IMR-90 (cell line): ENCODE data around the gene EVPL. TPM values are rescaled to one million over a fixed set of nuclear protein-coding genes. Genes with fewer than 3 reads are reported as not detected.

Experiments used
- ATAC-seq: fragments of 200-7000 bp; cut with Tn5 transposase; 2 replicates; pipeline ENCODE4 v1.9.1; 2020; ENCODE audit warnings: low read depth, mild to moderate bottlenecking, moderate library complexity
- BruUV-seq: library from RNA; stranded (reverse); fragments of 400-500 nt; replicated peaks from 2 replicates; lab custom pipeline; 2021; lab: Mats Ljungman, UMichigan
- CTCF ChIA-PET: fragments of 300-600 bp; formaldehyde crosslinking; extraction: SDS; loops from one replicate; lab custom pipeline; 2021; ENCODE audit warnings: antibody characterized with exemption; lab: Yijun Ruan, JAX
- POLR2A ChIA-PET: fragments of 300-600 bp; sonication (Branson Sonifier 250); formaldehyde crosslinking; loops from one replicate; lab custom pipeline; 2022; ENCODE audit warnings: antibody characterized with exemption; ENCODE audit not compliant: unreplicated experiment; lab: Charles Lee
- DNase-seq: peaks from one replicate; pipeline ENCODE4 v3.0.0; 2013
- H2AFZ ChIP-seq: replicated peaks from 2 replicates; pipeline ENCODE3; 2013; ENCODE audit warnings: low read length, mild to moderate bottlenecking; ENCODE audit not compliant: poor library complexity
- H2AK5ac ChIP-seq: 2 replicates; pipeline ENCODE4 v1.6.1; 2013; ENCODE audit warnings: low read depth, low read length, inconsistent platforms
- H2AK9ac ChIP-seq: replicated peaks from 2 replicates; pipeline ENCODE3; 2013; ENCODE audit warnings: mild to moderate bottlenecking, low read depth, low read length, moderate library complexity; ENCODE audit not compliant: poor library complexity
- H2BK120ac ChIP-seq: 2 replicates; pipeline ENCODE4 v1.6.1; 2013; ENCODE audit warnings: low read depth, low read length, inconsistent platforms
- H2BK15ac ChIP-seq: 3 replicates; pipeline ENCODE4 v1.6.1; 2013; ENCODE audit warnings: low read depth, low read length, inconsistent platforms
- H2BK20ac ChIP-seq: 2 replicates; pipeline ENCODE4 v1.6.1; 2013; ENCODE audit warnings: low read depth, mild to moderate bottlenecking, inconsistent platforms, low read length, moderate library complexity
- H2BK5ac ChIP-seq: 2 replicates; pipeline ENCODE4 v1.6.1; 2013; ENCODE audit warnings: mild to moderate bottlenecking, low read depth, low read length, inconsistent platforms; ENCODE audit not compliant: poor library complexity, severe bottlenecking
- H3K14ac ChIP-seq: replicated peaks from 2 replicates; pipeline ENCODE4 v1.6.1; 2013; ENCODE audit warnings: low read depth, low read length, inconsistent platforms
- H3K18ac ChIP-seq: 2 replicates; pipeline ENCODE4 v1.6.1; 2013; ENCODE audit warnings: low read depth, low read length, control low read depth
- H3K23ac ChIP-seq: 2 replicates; pipeline ENCODE4 v1.6.1; 2013; ENCODE audit warnings: low read depth, low read length, inconsistent platforms
- H3K27ac ChIP-seq: 2 replicates; pipeline ENCODE4 v1.5.1; 2013; ENCODE audit warnings: mild to moderate bottlenecking, control low read depth, low read length; ENCODE audit not compliant: insufficient read depth
- H3K27me3 ChIP-seq: 2 replicates; pipeline ENCODE4 v1.6.1; 2013; ENCODE audit warnings: low read length; ENCODE audit not compliant: control insufficient read depth, insufficient read depth
- H3K36me3 ChIP-seq: 2 replicates; pipeline ENCODE4 v1.6.1; 2013; ENCODE audit warnings: low read length, mixed read lengths; ENCODE audit not compliant: control insufficient read depth, insufficient read depth
- H3K4ac ChIP-seq: 2 replicates; pipeline ENCODE4 v1.6.1; 2013; ENCODE audit warnings: low read depth, low read length, inconsistent platforms
- H3K4me1 ChIP-seq: 2 replicates; pipeline ENCODE4 v1.6.1; 2013; ENCODE audit warnings: low read length, mixed read lengths; ENCODE audit not compliant: control insufficient read depth, insufficient read depth
- H3K4me2 ChIP-seq: 2 replicates; pipeline ENCODE4 v1.6.1; 2013; ENCODE audit warnings: low read depth, mild to moderate bottlenecking, control low read depth, low read length, moderate library complexity
- H3K4me3 ChIP-seq: 2 replicates; pipeline ENCODE4 v1.5.1; 2013; ENCODE audit warnings: low read depth, mild to moderate bottlenecking, control low read depth, low read length, moderate library complexity; ENCODE audit not compliant: insufficient read depth
- H3K56ac ChIP-seq: 2 replicates; pipeline ENCODE4 v1.6.1; 2013; ENCODE audit warnings: low read length, inconsistent platforms; ENCODE audit not compliant: insufficient read depth; ENCODE audit errors: extremely low read depth
- H3K79me1 ChIP-seq, 2 experiments: 2 replicates each; pipeline ENCODE4 v1.6.1; 2013; ENCODE audit warnings: low read length in 2 of 2, inconsistent platforms in 1 of 2, low read depth in 1 of 2
- H3K9ac ChIP-seq: 2 replicates; pipeline ENCODE4 v1.6.1; 2013; ENCODE audit warnings: low read depth, low read length, control low read depth
- H3K9me1 ChIP-seq: 2 replicates; pipeline ENCODE4 v1.6.1; 2013; ENCODE audit warnings: low read length, inconsistent platforms; ENCODE audit not compliant: insufficient read depth
- H3K9me3 ChIP-seq: 2 replicates; pipeline ENCODE4 v1.6.1; 2013; ENCODE audit warnings: low read length; ENCODE audit not compliant: control insufficient read depth, insufficient read depth
- H4K20me1 ChIP-seq: 2 replicates; pipeline ENCODE4 v1.6.1; 2013; ENCODE audit warnings: low read length, inconsistent platforms; ENCODE audit not compliant: insufficient read depth
- H4K5ac ChIP-seq: 2 replicates; pipeline ENCODE4 v1.6.1; 2013; ENCODE audit warnings: mild to moderate bottlenecking, low read depth, low read length, control low read depth
- H4K8ac ChIP-seq, 2 experiments: 2 replicates each; pipeline ENCODE4 v1.6.1; 2013; ENCODE audit warnings: low read depth in 2 of 2, low read length in 2 of 2, control low read depth in 1 of 2, inconsistent platforms in 1 of 2
- H4K91ac ChIP-seq: 2 replicates; pipeline ENCODE4 v1.6.1; 2013; ENCODE audit warnings: low read depth, low read length, inconsistent platforms; ENCODE audit not compliant: insufficient read depth
- CEBPB ChIP-seq: IDR thresholded peaks from 2 replicates; pipeline ENCODE4 v1.6.1; 2012; ENCODE audit warnings: low read depth, low read length, improper control_type of control experiment
- FOS ChIP-seq: fragments of 150-350 bp; IDR thresholded peaks from 2 replicates; pipeline ENCODE4 v1.6.1; 2016; ENCODE audit warnings: low read depth, low read length
- MAFK ChIP-seq: IDR thresholded peaks from 2 replicates; pipeline ENCODE4 v1.6.1; 2012; ENCODE audit warnings: low read depth, low read length, improper control_type of control experiment
- MXI1 ChIP-seq: IDR thresholded peaks from 2 replicates; pipeline ENCODE4 v1.6.1; 2012; ENCODE audit warnings: low read depth, mild to moderate bottlenecking, low read length, moderate library complexity, borderline replicate concordance
- NFE2L2 ChIP-seq: fragments of 150-350 bp; IDR thresholded peaks from 2 replicates; pipeline ENCODE4 v1.6.1; 2016; ENCODE audit warnings: low read depth, mild to moderate bottlenecking, low read length
- POLR2A ChIP-seq: IDR thresholded peaks from 2 replicates; pipeline ENCODE4 v1.6.1; 2012; ENCODE audit warnings: mild to moderate bottlenecking, low read depth, low read length
- RAD21 ChIP-seq: IDR thresholded peaks from 2 replicates; pipeline ENCODE4 v1.6.1; 2012; ENCODE audit warnings: low read length, improper control_type of control experiment
- RCOR1 ChIP-seq: IDR thresholded peaks from 2 replicates; pipeline ENCODE4 v1.6.1; 2012; ENCODE audit warnings: mild to moderate bottlenecking, low read length, improper control_type of control experiment; ENCODE audit not compliant: insufficient replicate concordance
- SMC3 ChIP-seq: fragments of 150-350 bp; IDR thresholded peaks from 2 replicates; pipeline ENCODE4 v1.6.1; 2016; ENCODE audit warnings: low read depth, mild to moderate bottlenecking, antibody characterized with exemption, low read length, moderate library complexity
- whole genome bisulfite sequencing, 2 experiments: methylation state at CpG; one replicate each; pipeline versions ENCODE4 v1.1.5 to v1.1.7; 2013; ENCODE audit warnings: missing lambda C conversion rate in 2 of 2; ENCODE audit not compliant: insufficient read length in 1 of 2; ENCODE audit errors: extremely low coverage in 2 of 2; 5-methylcytosine and 5-hydroxymethylcytosine counted together
- dilution Hi-C: fragments of 300-500 bp; cut with HindIII; formaldehyde crosslinking; loops from one replicate; pipeline ENCODE4 v1.14.3; 2018; ENCODE audit warnings: low sequenced_read_pairs; ENCODE audit not compliant: unreplicated experiment
- in situ Hi-C: fragments of 300-500 bp; cut with MboI; formaldehyde crosslinking; loops from 3 replicates; pipeline ENCODE4 v1.14.3; 2019; ENCODE audit warnings: low sequenced_read_pairs, inconsistent platforms, mixed read lengths
- intact Hi-C: fragments of 100-400 bp; cut with micrococcal nuclease; formaldehyde crosslinking; loops from 2 replicates; pipeline ENCODE4 v1.10.0; 2022
- polyA plus RNA-seq, 3 experiments: library from polyadenylated mRNA; depleted of rRNA; stranded (reverse); fragments of >200 nt; gene quantifications; 2 replicates each; pipeline ENCODE4 v1.2.3, GENCODE V29; 2012; ENCODE audit warnings: low replicate concordance in 1 of 3
- total RNA-seq: library from RNA; depleted of rRNA; stranded (reverse); fragments of >200 nt; gene quantifications from 2 replicates; pipeline ENCODE4 v1.2.3, GENCODE V29; 2012
- TF ChIP-seq, protein P1 (sequence below): fragments of 150-350 bp; IDR thresholded peaks from 2 replicates; pipeline ENCODE4 v1.6.1; 2016; ENCODE audit warnings: low read depth, mild to moderate bottlenecking, low read length, moderate library complexity, borderline replicate concordance

EVPL gene
- total and polyA plus RNA-seq, 2 of the 4 experiments (the other 2 are of a cell fraction) = not detected

GRCh38 chr17:75978938-75979704 lies 48.0 kb downstream of the EVPL start, which contains the start of the genes ACOX1 and TEN1 (continued):
- TF ChIP-seq FOS (no peak), CEBPB (peak; percentile 28; the same call in 1 of the 2 replicates), MAFK (no peak)

GRCh38 chr17:75976175-75976848 lies 50.8 kb downstream of the EVPL start:
- Histone ChIP-seq H2AK5ac (no peak overlapping the region), H3K56ac (no peak overlapping the region), H4K5ac (no peak overlapping the region), H2BK15ac (no peak overlapping the region), H3K4me2 (peak overlapping the region; percentile 74), H3K79me1 (peaks cover 22 to 67% of the 10 kb centered on the region in 2 experiments), H4K91ac (no peak overlapping the region), H2BK5ac (no peak overlapping the region), H2BK20ac (no peak overlapping the region), H3K23ac (0 out of 2 replicates have a peak overlapping the region, but pooled peaks have one; percentile 52), H3K4me1 (peaks cover 3% of the 10 kb centered on the region; the same call in 1 of the 2 replicates), H2AFZ (no peak overlapping the region), H3K4me3 (no peak overlapping the region), H3K27ac (no peak overlapping the region), H4K8ac (no peak overlapping the region), H3K18ac (no peak overlapping the region), H2AK9ac (no peak overlapping the region), H3K36me3 (peaks cover 4% of the 10 kb centered on the region; the same call in 1 of the 2 replicates), H3K27me3 (no peaks in the 10 kb centered on the region), H3K4ac (no peak overlapping the region), H2BK120ac (no peak overlapping the region), H3K9ac (no peak overlapping the region), H3K14ac (peak overlapping the region; percentile 50; the same call in 1 of the 2 replicates), H4K20me1 (0 out of 2 replicates have a peak, but pooled peaks cover 3% of the 10 kb centered on the region), H3K9me3 (no peaks in the 10 kb centered on the region), H3K9me1 (peaks cover 2% of the 10 kb centered on the region)
- no peak for ATAC-seq
- TF ChIP-seq RAD21 = no peak
- TF ChIP-seq MXI1 = no peak
- no peak for TF ChIP-seq FOS
- TF ChIP-seq POLR2A = no peak
- TF ChIP-seq MAFK = no peak
- no peak for TF ChIP-seq SMC3
- TF ChIP-seq NFE2L2 = no peak
- no peak; the same call in 1 of the 2 replicates for TF ChIP-seq CEBPB
- no peak for TF ChIP-seq RCOR1
- TF ChIP-seq, protein P1, sequence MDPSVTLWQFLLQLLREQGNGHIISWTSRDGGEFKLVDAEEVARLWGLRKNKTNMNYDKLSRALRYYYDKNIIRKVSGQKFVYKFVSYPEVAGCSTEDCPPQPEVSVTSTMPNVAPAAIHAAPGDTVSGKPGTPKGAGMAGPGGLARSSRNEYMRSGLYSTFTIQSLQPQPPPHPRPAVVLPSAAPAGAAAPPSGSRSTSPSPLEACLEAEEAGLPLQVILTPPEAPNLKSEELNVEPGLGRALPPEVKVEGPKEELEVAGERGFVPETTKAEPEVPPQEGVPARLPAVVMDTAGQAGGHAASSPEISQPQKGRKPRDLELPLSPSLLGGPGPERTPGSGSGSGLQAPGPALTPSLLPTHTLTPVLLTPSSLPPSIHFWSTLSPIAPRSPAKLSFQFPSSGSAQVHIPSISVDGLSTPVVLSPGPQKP = no peak
- dilution Hi-C loops (no loop called here), in situ Hi-C loops (no loop called here), intact Hi-C loops (no loop called here)
- BruUV-seq = no TSS peak
- ChIA-PET CTCF (interaction anchor here (1.2 kb wide), 1 partner anchor 14 kb away, joined by 3 read pairs; no protein-coding TSS in a partner anchor), POLR2A (interaction anchor here (0.7 kb wide), 1 partner anchor 35 kb away, joined by 3 read pairs; no protein-coding TSS in a partner anchor)
- peak; percentile 23 for DNase-seq
- WGBS, 2 experiments = 39% methylated on average over 3 of the region's 9 CpGs; no CpG with 5 or more reads in 1 of the 2 experiments
